Activated naive CD4-positive, alpha-beta T cell treated with Interleukin-2 at 50 U/mL for 16 hours (primary cell): ENCODE measurements around the gene GRID1.
A peak's percentile ranks its signal among the peaks of the same experiment; 100 is the strongest.

Source experiments
- DNase-seq: peaks from one replicate; pipeline ENCODE4 v3.0.0-alpha.2; 2020

Gene GRID1

DNA sequence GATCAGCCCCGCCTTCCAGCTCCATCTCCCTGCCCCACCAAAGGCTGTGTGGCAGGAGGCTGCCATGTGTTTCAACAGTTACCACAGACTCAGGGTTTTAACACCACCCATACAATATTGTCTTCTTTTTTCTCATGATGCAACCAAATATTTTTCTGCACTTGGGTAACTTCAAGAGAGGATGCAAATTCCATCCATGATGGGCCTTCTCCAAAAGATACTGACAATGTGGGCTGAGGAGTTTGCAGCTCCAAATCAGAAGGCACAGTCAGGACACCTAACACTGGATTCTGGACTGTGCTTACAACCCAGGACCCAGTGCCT, 347.9 kb downstream of the GRID1 start:
- DNase-seq = no peak

DNA sequence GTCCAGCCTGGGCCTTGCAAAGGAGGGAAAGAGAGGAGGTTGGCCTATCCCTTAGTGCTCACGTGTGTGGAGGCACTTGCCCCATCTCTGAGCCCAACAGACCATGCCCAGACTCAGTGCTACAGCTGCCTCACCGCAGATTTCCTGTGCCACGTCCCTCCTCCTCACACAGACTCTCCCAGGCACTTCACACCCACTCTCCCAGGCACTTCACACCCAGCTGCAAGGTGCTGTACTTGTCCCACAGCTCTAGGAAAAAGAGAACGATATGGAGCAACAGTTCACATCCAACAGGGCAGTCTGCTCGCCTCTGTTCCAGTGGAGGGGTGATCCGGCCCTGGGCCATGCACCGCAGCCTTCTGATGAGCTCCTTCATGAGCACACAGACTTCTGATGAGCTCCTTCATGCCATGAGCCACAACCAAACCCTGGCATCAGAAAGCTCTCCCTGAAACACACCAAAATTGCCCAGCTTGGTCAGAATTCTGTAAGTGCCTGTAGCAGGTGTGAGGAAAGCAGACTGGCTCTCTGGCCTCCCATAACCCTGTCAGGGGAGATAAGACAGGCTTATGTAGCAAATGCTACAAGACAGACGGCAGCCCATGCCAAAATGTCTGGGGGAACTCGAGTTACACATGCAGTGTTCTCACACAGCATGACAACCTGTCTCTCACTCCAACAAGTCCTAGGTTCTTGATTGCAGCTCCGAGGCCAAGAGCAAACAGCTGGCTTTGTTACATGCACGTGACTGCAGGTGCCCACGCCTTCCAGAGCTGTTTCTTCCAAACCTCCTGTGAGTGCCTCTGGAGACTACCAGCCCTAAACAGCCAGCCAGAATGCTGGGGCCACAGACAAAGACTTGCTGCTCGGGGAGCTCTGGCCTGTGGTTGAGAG, 348.5 kb downstream of the GRID1 start:
- no peak for DNase-seq

GRCh38 chr10:86013568-86013967, 353.0 kb downstream of the GRID1 start:
- DNase-seq = no peak

DNA sequence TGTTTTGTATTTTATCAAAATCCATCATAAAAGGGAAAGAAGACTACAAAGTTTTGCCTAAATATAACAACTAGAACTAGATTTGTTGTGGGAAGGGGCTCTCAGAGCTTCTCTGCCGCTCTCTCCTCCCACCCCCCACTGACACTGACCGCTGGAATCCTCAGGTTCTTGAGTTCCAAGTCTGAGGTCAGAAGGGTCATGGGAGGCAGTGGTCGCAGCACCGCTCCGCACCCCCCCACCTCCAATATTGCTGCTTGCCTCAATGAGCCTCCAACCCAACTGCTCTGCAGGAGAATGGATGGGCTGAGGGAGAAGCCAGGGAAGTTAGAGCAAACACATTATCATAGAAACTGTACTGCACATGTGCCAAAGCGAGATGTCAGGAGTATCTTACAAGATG, 359.4 kb downstream of the GRID1 start:
- DNase-seq = no peak

- no peak for DNase-seq
Measured at GRCh38 chr10:86004337-86004736, 362.3 kb downstream of the GRID1 start.

DNA sequence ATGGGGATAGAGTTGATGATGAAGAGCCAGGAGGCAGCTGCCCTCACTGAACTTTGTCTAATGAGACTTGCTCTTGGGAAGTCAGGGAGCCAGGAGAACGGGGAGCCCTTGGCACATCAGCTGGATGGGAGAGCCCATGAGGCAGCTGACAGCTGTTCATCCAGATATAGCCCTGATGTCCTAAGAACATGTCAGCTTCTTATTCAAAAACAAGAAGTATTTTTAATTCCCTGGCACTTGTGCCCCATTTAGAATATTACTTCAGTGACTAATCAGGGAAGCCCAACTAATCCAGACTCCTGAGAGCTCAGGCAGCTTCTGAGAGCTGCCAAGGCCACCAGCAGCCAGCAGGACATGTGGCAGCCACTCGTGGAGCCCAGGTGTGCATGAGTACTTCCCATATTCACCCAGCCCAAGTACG, 363.4 kb downstream of the GRID1 start:
- DNase-seq = no peak

DNA sequence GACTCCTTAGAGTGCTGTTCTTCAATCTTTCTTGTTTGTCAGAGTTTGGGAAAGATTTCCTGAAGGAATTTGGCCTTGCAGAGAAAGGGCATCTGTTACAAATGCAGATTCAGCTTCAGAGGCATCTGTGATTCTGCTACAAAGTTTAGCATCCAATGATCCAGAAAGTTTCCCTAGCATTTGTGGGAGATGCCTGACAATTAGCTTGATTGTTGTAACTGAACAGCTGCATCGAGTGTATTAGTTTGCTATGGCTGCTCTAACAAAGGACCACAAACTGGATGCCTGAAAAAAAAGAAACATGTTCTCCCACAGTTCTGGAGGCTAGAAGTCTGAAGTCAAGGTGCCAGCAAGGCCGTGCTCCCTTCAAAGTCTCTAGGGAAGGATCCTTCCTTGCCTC, 365.1 kb downstream of the GRID1 start:
- no peak for DNase-seq

DNA sequence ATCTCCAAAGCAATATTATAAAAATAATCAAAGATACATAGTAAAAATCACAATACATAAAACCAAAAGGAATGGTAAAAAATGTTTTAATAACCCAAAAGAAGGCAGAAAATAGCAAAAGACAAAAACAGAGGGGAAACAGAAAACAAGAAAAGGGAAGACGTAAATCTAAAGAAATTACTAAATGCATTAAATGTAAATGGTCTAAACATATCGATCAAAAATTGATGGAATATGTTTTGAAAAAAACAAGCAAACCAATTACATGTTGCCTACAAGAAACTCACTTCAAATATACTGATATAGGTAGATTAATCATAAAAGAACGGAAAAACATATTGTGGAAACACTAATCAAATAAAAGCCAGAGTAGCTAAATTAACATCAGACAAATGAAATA, 369.1 kb downstream of the GRID1 start:
- DNase-seq = no peak

DNA sequence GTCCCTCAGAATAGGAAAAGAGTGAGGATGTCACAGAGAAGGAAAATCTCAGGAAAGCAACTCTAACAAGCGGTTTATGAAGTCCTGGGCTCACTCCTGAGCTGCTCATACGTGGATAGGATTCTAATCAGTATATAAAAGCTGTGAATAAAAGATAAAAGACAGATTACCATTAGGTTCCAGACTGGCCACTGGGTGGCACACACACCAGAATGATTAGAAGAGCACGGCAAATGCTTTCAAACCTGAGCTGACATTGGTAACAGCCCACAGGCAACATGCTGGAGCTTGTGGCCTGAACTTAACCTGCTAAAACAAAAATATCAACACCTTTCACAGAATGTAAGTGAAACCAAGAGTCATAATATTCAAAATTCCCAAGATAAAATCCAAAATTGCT, 370.8 kb downstream of the GRID1 start:
- peak; percentile 8 for DNase-seq

GRCh38 chr10:85993840-85994507, 372.6 kb downstream of the GRID1 start:
- DNase-seq = no peak

DNA sequence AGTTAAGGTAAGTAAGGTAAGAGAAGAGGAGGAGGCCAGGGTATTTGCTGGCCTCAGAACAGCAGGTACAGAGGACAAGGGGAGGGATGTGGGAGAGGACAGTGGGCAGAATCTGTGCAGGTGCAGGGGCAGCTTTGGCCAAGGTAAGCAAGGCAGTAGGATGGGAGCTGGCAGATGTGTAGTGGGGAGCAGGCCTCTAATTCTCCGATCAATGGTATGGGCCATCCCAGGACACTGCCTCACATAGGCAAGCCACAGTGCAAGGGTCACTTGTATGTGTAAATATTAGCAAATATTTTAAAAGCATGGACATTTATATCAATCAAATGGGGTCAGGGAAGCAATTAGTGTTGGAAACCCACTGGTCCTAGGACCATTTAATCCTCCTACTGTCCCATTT, 373.5 kb downstream of the GRID1 start:
- DNase-seq = no peak

GRCh38 chr10:85992324-85992723, 374.3 kb downstream of the GRID1 start:
- DNase-seq = no peak

DNA sequence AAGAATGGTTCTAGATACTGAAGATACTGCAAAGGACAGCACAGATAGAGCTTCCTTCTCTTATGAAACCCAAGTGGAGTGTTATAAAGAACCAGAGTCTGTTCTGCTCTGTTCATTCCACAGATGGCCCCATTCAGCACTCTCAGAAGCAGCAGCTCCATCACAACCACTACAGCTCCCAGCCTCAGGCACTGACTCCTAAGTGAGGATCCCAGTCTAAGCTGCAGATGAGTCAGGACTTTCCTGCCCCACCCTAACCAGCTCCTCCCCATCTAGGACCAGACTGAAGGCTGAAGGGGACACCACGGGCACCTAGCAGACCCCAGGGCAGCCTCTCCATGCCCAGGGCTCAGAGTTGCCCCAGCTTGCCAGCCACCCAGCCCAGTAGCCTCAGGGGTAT, 379.8 kb downstream of the GRID1 start:
- DNase-seq = no peak

GRCh38 chr10:85983051-85983450, 383.5 kb downstream of the GRID1 start:
- DNase-seq = no peak

DNA sequence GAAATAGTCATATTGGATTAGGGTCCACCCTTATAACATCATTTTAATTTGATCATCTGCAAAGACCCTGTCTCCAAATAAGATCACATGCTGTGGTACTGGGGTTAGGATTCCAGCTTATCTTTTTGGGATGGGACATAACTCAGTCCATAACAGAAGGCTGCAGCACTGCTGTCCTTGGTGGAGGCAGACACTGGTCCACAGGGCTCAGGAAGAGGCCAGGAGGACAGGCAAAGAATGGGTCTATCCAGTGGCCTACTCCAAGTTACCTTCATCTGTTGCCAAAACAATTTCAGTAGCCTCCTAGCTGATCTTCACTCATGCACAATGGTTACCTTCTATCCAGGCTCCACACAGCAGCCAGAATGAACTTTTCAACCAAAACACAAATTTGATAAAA, 387.0 kb downstream of the GRID1 start:
- no peak for DNase-seq

- no peak for DNase-seq
Measured at GRCh38 chr10:85978566-85979358, 387.8 kb downstream of the GRID1 start.

DNA sequence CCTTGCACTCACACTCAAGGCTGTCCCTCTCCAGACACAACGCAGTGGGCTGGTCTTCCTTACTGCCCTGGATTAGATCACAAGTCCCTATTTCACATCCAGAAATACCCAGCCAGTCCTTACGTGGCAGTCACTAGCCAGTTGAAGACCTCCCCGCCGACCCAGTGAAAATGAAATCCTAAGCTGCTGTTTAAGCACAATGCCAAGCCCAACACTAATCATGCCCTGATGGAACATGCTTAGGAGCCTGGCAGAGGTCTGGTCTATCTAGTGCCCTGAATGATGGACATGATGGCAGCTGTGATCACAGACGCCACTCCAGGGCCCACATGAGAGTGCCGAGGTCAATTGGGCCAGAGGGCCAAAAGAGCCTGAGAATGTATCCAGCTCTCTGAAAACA, 389.0 kb downstream of the GRID1 start:
- no peak for DNase-seq

DNA sequence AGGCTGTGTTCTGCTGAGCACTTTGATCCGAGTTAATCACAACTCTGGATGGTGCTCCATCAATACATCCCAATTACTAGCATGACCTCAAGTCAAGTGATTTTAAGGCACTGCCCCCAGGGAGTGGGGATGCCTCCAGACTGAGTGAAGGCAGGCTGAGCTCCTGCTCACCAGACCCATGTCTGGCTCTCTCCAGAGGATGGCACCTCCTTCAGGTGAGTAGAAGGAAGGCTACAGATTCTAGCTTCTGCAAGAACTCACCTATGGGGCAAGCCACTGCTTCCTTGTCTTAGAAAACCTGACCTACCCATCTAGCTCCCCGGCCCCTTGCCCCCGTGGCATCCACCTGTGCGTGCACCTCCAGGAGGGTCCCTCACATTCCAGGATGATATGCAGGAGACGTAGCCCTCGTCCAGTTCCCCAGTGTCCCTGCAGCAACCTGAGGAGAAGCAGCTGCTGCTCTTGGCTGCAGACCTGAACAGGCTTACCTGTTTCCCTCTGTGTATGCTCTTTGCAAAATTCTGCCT, 390.3 kb downstream of the GRID1 start:
- DNase-seq = no peak

GRCh38 chr10:85971494-85971893, 395.1 kb downstream of the GRID1 start:
- DNase-seq = no peak

- DNase-seq = no peak
Measured at GRCh38 chr10:85967594-85967993, 399.0 kb downstream of the GRID1 start.

DNA sequence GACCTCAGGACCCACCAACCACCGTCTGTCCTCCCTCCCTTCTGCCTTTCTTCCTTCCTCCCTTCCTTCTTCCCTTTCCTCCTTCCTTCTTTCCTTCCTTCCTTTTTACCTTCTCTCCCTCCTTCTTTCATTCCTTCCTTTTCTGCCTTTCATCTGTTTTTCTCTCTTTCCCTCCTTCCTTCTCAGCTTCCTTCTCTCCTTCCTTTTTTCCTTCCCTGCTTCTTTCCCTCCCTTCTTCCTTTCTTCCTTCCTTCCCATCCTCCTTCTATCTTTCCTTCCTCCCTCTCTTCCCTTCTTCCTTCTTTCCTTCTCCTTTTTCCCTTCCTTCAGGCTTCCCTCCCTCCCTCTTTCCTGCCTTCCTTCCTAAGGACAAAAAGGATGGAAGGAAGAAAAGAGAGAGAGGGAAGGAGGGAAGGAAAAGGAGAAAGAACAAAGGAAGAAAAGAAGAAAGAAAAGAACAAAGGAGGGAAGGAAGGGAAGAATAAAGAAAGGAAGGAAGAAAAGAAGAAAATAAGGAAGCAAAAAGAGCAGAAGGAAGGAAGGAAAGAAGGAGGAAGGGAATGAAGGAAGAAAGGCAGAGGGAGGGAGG, 405.0 kb downstream of the GRID1 start:
- no peak for DNase-seq

DNA sequence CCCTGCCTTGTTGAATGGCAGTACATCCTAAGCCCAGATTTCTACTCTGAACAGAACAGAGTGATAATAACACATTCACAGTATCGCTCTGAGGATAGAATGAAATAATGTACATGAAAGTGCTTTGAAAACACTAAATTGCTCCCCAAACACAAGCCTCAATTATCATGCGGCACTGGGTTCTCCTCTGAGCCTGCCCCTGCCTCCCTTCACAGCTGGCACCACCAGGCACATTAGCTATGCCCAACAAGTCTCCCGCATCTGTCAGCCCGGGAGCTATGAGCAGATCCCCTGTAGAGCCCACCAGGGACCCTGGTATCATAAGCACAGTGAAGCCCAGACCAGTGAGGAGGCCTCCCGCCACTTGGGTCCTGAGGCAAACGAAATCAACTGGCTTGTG, 405.5 kb downstream of the GRID1 start:
- DNase-seq = no peak

- DNase-seq = no peak
Measured at GRCh38 chr10:85959239-85959638, 407.4 kb downstream of the GRID1 start.
